ENCODE measurements around the gene WNT5B. TPM values are rescaled to one million over a fixed set of nuclear protein-coding genes. Genes with fewer than 3 reads are reported as not detected.
A peak's percentile ranks its signal among the peaks of the same experiment; 100 is the strongest.

WNT5B gene
- total and polyA plus RNA-seq, 2 of the 8 experiments (the other 6 are each of a cell fraction or from before 2014, with no cell fraction given), result 0.91 to 1.2 TPM

GRCh38 chr12:1690578-1691122 lies 61.6 kb downstream of the WNT5B start, which contains the start of gene ADIPOR2:
TSS of gene ADIPOR2 (plus strand) at chr12:1691070. CDS start at chr12:1754344, 63,274 bp downstream.
- Histone ChIP-seq H4K91ac (replicated peaks; ENCODE audit: insufficient read length, low read length) (peak within 1 kb of the TSS; percentile 52), H3K4ac (replicated peaks; ENCODE audit: insufficient read length, low read depth, low read length) (no peak within 1 kb of the TSS), H2BK120ac (replicated peaks; ENCODE audit: low read depth, low read length) (no peak within 1 kb of the TSS), H4K20me1 (replicated peaks in 1 of 2; ENCODE audit: control insufficient read depth in 1 of 2, insufficient read depth in 2 of 2, low read length in 2 of 2) (peaks cover 0 to 4% of the 10 kb centered on the region in 2 experiments), H2AK5ac (ENCODE audit: low read depth, low read length) (no peak within 1 kb of the TSS), H3K36me3 (ENCODE audit: control insufficient read depth in 2 of 4, insufficient read depth in 4 of 4, low read length in 3 of 4) (no peaks in the 10 kb centered on the region), H3K79me1 (ENCODE audit: low read depth, low read length) (no peaks in the 10 kb centered on the region), H2AFZ (ENCODE audit: low read length) (peak within 1 kb of the TSS; percentile 97; the same call in 1 of the 2 replicates), H3K27me3 (replicated peaks in 1 of 4; ENCODE audit: control insufficient read depth in 3 of 4, extremely low read depth in 1 of 4, insufficient read depth in 3 of 4, low read length in 3 of 4) (no peaks in the 10 kb centered on the region), H4K8ac (ENCODE audit: extremely low read depth, insufficient read depth, low read length) (peak within 1 kb of the TSS; percentile 76), H3K18ac (ENCODE audit: extremely low read depth, low read length) (peak within 1 kb of the TSS; percentile 95), H3K23ac (ENCODE audit: insufficient read length) (no peak within 1 kb of the TSS), H3K4me1 (replicated peaks in 1 of 4; ENCODE audit: control insufficient read depth in 3 of 4, insufficient read depth in 4 of 4, low read length in 3 of 4) (no peaks in the 10 kb centered on the region; a peak in 1 of 7 replicates), H2BK5ac (ENCODE audit: low read depth, low read length) (0 out of 2 replicates have a peak within 1 kb of the TSS, but pooled peaks have one; percentile 64), H3K14ac (ENCODE audit: insufficient read length) (peak within 1 kb of the TSS; percentile 40), H4K5ac (ENCODE audit: insufficient read length, low read depth, low read length) (peak within 1 kb of the TSS; percentile 81), H3K4me3 (ENCODE audit: extremely low read depth in 1 of 4, insufficient read depth in 2 of 4, low read depth in 3 of 4, low read length in 4 of 4) (peak within 1 kb of the TSS; percentile 77 to 93 (median 90)), H2BK15ac (ENCODE audit: low read length) (0 out of 2 replicates have a peak within 1 kb of the TSS, but pooled peaks have one; percentile 22), H3K27ac (ENCODE audit: low read depth, low read length) (peak within 1 kb of the TSS; percentile 81), H2BK20ac (ENCODE audit: low read length) (no peak within 1 kb of the TSS), H3K56ac (replicated peaks; ENCODE audit: insufficient read length, low read depth, low read length) (peak within 1 kb of the TSS; percentile 62), H3K23me2 (ENCODE audit: low read depth, low read length) (peaks cover 2% of the 10 kb centered on the region; the same call in 1 of the 2 replicates), H3K9me3 (ENCODE audit: insufficient read depth in 2 of 2, low read depth in 1 of 2, low read length in 1 of 2) (no peaks in the 10 kb centered on the region), H3K4me2 (ENCODE audit: insufficient read depth in 1 of 2, low read depth in 2 of 2, low read length in 2 of 2) (peak within 1 kb of the TSS; percentile 66 to 82), H3K79me2 (ENCODE audit: control insufficient read depth in 1 of 2, insufficient read depth in 2 of 2, low read length in 2 of 2) (peaks cover 10 to 42% of the 10 kb centered on the region in 2 experiments), H2BK12ac (ENCODE audit: low read depth, low read length) (no peak within 1 kb of the TSS), H3K9ac (replicated peaks in 1 of 4; ENCODE audit: extremely low read depth in 1 of 4, low read depth in 3 of 4, low read length in 3 of 4) (peak within 1 kb of the TSS; percentile 79 to 86 (median 84))
- POLR2A ChIA-PET (ENCODE audit: partially characterized antibody), result interaction anchor here (0.6 to 2.6 kb wide), 18 partner anchors 9 to 290 kb away, joined by 3 to 10 read pairs (median 4); partner anchors contain the start of gene FBXL14
- CTCF ChIA-PET (ENCODE audit: partially characterized antibody), result interaction anchor here (1.1 to 1.9 kb wide), 3 partner anchors 31 to 100 kb away, joined by 3 to 8 read pairs (median 4); no protein-coding TSS in a partner anchor
- FAIRE-seq (peak; percentile 28), DNase-seq (ENCODE audit: low read depth in 1 of 2, low spot score in 2 of 2) (peak; percentile 86 to 94)
- WGBS, 2 experiments (ENCODE audit: extremely low coverage in 1 of 2, insufficient coverage in 1 of 2, insufficient read length in 1 of 2, insufficient replicate concordance in 2 of 2, low coverage in 1 of 2, low lambda C conversion rate in 2 of 2, missing lambda C conversion rate in 1 of 2), result 1% methylated on average over 43 of the region's 59 CpGs; no CpG with 5 or more reads in 1 of the 2 experiments
- TF ChIP-seq TAF1 (IDR thresholded peaks at IDR 0.05; ENCODE audit: low read depth, low read length) (peak; percentile 89), POLR2A (IDR thresholded peaks at IDR 0.05; ENCODE audit: control extremely low read depth in 1 of 2, low read depth in 2 of 2, low read length in 2 of 2) (peak; percentile 80 to 82), SIN3A (conservative IDR thresholded peaks at IDR 0.05 in 1 of 2, IDR thresholded peaks at IDR 0.05 in 1 of 2; ENCODE audit: low read depth in 1 of 2, low read length in 2 of 2) (0 out of 4 replicates have a peak, but pooled peaks of 1 of the 2 experiments have one; percentile 18), PHF8 (conservative IDR thresholded peaks at IDR 0.05; ENCODE audit: low read depth, low read length) (0 out of 2 replicates have a peak, but pooled peaks have one; percentile 5), EP300 (IDR thresholded peaks at IDR 0.05; ENCODE audit: borderline replicate concordance in 1 of 2, low read depth in 2 of 2, low read length in 2 of 2) (peak in 1 of 2 experiments; percentile 69; a peak in 1 of 3 replicates), SIX5 (IDR thresholded peaks at IDR 0.05; ENCODE audit: low read depth, low read length) (peak; percentile 31; the same call in 1 of the 2 replicates), KDM4A (IDR thresholded peaks at IDR 0.05; ENCODE audit: low read depth, low read length, severe bottlenecking) (peak; percentile 32), TBP (IDR thresholded peaks at IDR 0.05; ENCODE audit: low read depth, low read length) (peak; percentile 62; the same call in 1 of the 2 replicates), CHD2 (IDR thresholded peaks at IDR 0.05; ENCODE audit: low read length) (0 out of 2 replicates have a peak, but pooled peaks have one; percentile 20), CREB1 (IDR thresholded peaks at IDR 0.05) (peak; percentile 96), MAX (IDR thresholded peaks at IDR 0.05) (peak; percentile 92), SRF (IDR thresholded peaks at IDR 0.05; ENCODE audit: low read depth, low read length) (no peak)

Data from H1 (cell line).